GM18502 (cell line): ENCODE results near the gene NPPB.

Experiments
- ATAC-seq: cut with Tn5 transposase; IDR thresholded peaks from one replicate; pipeline ENCODE4 v1.9.1; 2021; ENCODE audit warnings: mild to moderate bottlenecking; ENCODE audit not compliant: unreplicated experiment, poor library complexity

NPPB gene

DNA sequence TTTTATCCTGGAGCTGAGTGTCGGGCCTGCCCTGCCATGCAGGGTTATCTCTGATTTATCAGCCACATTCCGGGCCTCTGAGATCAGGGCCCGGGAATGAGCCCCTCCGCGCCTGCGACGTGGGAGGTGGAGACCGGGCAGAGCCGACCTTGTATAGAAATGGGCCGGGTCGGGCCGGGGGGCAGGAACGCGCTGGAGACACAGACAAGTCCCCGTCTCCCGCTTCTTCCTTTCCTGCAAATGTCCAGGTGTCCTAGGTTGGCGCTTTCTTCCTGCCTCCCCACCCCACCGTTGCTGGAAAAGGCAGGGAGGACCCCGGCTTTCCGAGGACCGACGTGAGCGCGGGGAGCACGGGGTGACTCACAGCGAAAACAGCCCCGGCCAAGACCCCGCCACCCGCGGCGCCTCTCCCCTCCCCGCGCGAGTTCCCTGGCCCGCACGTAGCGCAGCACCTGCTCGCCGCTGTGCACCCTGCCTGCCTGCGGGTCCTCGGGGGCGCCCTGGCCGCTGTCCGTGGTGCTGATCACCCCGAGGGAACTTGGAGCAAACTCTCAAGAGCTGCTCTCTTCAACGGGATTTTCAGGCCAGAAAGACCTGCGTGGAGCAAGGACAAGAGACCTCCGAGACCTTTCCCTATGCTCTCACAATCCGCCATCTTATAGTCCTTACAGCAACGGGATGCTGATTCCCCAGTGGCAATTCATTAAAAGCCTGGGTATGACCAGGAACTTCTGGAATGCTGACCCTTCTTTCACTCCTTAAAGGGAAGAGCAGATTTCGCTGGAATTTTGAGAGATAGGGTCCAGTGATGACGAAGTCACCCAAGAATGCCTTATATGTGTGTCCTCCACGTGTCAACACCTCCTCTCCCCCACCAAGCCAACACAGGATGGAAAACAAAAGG lies 475 bp upstream of the NPPB start:
- ATAC-seq = no peak

DNA sequence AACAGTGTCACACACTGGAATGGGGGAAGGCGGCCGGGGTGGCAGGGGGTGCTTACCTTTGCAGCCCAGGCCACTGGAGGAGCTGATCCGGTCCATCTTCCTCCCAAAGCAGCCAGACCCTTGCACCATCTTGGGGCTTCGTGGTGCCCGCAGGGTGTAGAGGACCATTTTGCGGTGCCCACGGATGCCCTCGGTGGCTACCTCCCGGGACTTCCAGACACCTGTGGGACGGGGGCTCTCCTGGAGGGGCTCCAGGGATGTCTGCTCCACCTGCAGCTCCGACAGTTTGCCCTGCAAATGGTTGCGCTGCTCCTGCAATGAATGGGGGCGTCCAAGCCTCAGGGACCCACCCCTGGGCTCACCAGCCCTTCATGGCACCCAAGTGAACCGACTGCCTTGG lies 587 bp downstream of the NPPB start:
- no peak for ATAC-seq

DNA sequence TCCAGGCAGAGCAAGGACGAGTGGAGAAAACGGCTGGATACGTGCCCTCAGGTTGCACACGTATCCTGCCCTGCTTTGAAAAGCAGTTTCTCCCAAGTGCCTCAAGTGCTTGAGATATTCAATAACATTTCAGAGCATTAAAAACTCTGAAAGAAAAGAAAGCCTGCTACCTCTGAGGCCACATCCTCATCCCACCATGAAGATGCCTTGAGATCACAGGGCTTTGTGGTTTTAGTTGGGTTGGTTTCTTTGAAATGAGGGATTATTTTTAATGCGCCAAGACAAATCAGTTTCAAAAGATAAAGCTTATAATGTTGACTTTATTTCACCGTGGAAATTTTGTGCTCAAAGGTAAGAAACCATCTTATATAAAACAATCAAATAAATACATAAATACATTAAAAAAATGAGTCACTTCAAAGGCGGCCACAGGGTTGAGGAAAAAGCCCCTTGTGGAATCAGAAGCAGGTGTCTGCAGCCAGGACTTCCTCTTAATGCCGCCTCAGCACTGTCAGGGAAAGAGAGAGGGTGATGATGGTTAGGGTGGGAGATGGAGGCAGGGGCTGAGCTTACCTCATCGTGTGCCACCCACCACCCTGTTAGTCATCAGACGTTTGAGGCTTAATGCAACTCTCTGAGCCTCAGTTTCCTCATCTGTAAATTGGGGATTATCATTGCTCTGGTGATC lies 1.4 kb downstream of the NPPB start:
- no peak for ATAC-seq

DNA sequence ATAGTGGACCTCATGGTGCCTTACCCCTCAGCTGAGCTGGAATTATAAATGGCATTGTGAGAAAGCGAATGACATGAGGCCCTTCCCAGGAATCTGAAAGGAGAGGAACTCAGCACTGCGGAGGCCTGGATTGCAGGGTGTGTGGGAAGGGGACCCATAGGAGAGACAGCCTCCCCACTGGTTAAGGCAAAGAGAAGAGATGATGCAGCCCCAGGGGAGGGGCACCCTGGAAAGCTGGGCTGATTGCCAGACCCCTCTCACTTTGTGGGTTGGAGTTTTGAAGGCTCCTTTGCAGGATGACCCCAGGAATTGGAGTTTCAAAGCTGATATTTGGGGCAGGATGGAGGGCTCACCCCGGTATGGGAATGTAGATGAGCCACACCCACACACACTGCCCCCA lies 2.0 kb downstream of the NPPB start:
- no peak for ATAC-seq

DNA sequence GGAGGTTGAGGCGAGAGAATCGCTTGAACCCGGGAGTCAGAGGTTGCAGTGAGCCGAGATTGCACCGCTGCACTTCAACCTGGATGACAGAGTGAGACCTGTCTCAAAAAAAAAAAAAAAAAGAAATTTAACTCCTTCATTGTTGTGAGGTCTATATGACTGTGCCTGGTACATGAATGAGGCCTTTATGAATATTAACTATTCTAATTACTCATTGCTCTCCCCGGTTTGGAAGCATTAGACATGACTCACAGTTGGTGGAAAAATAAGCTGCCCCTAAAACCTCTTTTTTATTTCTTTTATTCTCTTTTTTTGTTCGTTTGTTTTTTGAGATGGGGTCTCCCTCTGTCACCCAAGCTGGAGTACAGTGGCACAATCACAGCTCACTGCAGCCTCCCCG lies 3.3 kb downstream of the NPPB start:
- ATAC-seq = no peak

DNA sequence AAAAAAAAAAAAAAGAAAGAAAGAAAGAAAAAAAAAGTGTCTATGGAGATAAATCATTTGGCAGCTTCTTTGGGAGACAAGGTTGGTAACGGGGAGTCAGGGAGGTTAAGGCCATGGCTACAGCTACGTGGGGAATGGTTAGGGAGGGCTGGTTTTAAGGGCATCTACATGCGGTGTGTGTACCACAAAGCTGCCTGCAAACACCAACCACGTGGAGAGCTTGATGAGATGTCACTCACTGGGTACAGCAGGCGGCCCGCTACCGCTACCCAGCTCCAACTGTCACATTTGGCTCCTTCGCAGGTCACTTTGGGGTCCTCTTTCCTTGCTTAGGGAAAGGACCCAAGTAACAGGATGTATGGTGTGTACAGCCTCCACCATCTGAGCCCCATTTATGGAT lies 4.2 kb downstream of the NPPB start:
- no peak for ATAC-seq

DNA sequence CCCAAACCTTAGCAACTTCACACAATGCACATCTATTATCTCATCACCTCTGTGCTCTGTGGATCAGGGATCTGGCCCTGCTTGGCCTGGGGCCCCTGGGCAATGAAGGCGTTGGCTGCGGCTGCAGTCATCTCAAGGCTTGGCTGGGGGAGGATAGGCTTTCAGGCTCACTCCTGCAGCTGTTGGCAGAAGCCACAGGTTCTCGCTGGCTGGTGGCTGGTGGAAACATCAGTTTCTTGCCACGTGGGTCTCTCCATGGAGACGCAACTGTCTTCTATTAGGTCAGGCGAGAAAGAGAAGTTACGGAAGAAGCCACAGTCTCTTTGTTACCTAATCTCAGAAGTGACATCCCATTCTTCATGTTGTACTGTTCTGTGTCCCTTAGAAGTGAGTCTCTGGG lies 7.6 kb downstream of the NPPB start:
- no peak for ATAC-seq

DNA sequence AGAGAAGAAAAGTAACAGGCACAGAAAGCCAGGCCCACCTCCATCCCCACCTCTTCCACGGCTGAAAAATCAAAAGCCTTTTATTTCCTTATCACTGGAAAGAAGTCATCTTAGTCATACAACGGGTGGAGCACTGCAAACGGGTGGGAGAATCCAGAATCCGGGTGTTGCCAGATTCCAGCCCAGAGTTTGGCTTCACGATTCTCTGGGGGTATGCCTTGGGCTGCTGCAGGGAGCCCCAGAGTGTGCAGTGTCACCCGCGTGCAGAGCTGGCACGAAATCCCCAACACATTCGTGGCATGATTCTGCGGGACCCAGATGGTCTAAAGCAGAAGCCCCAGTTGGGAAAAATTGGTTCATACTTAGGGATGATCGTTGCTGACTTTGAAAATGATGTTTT lies 8.6 kb downstream of the NPPB start:
- ATAC-seq = no peak

DNA sequence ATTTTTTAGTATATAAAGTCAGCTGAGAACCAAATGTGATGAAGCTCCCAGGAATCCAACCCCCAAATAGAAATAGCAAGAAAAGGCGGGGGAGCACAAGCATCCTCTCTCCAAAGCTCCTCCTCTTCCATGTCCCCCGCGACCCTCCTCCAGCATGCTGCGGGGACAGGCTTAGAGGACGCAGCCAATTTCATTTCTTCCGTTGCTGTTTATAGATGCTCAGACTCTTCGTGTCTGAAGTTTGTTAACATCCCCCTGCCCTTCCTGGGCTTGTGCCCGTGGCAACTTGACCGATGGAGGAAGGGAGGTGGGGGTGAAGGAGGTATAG lies 10.4 kb downstream of the NPPB start:
- no peak for ATAC-seq

DNA sequence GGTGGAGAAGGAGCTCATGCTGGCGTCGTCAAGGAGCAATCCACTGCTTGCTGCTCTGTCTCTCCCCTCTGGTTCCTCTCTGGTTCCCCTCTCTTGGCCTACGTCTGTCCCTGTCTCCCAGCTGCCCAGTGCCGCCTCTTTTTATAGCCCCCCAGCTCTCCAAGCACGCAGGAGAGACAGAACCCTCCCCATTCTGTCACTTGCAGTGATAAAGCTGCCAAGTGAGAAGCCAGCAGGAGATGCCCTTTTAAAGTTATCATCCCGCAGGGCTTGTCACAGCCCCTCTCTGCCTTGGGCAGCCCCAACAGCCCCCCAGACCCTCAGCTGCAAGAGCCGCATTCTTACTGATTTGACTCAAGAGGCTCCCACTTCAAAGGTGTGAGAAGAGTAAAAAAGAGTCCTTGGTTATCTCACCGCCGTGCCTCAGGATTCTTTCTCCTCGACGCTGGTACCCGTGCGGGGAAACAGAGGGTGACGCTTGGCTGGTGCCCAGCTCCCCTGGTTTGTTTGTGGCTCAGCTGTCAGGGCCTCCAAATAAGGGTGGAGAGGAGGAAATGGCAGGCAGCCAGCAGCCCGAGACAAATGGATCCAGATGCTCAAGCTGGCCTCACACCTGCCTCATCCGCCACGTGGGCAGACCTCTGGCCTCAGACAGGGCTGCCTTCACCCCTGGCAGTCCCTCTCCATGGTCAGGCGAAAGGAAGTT lies 10.9 kb downstream of the NPPB start, which contains the start of gene NPPA:
Gene NPPA (minus strand): TSS at position 117 of the 706 bp plus-strand sequence. CDS start 99 bp downstream, at position 18.
- ATAC-seq = no peak

DNA sequence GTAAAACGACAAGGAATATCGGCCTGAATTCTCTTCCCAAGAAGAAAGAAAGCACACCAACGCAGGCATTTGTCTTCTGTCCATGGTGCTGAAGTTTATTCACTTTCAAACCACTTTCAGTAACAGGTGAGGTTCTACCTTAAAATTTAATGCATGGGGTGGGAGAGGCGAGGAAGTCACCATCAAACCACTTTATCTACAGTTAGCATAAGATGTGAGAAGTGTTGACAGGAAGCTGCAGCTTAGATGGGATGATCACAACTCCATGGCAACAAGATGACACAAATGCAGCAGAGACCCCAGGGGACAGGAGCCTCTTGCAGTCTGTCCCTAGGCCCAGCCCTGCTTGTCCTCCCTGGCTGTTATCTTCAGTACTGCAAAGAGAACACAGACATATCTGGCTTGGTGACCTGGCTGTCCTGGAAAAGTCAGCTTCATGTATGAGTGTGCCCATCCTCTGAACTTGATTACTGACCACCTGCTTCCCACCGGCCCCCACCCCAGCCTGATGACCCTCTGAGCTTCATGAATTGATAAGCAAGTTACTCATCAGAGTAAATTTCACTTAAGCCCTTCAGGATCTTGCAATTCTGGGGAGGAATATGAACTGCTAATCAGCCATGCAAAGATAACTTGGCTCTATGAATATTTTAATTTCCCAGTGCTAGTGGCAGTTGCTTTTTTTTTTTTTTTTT lies 13.0 kb downstream of the NPPB start:
- no peak for ATAC-seq

DNA sequence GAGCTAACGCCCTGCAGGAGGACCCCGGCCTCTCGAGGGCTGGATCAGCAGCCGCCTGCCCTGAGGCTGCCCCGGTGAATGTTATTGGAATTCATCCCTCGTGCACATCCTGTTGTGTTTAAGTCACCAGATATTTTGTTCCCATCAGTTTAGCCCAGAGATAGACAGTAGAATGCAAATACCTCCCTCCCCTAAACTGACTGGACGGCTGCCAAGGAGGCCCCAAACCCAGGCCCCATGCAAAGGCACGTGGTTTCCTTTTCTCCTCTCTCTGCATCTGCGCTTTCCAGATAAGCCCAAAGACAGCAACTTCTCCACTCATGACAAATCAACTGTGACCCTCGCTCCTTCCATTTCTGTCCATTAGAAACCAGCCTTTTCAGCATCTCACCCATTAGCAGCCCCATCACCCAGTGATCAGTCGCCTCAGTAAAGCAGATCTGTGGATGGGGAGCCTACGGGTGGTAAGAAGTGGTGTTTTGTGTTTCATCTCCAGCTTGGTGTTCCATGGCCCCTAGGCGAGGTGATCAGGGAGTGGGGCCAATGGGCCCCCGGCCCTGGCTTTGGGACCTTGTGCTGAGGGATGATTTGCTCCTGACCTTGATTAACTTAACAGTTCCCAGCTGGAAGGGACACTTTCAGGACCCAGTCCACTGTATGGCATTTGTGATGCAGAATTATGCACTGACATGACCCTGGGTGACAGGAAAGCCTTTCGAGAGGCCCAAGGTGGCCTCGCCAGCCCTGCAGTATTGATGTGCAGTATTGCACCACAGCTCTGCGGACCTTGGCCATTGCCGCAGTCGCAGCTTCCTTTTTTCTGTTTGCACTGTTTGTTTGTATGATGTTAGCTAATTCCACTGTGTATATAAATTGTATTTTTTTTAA lies 16.3 kb downstream of the NPPB start:
- ATAC-seq = no peak

DNA sequence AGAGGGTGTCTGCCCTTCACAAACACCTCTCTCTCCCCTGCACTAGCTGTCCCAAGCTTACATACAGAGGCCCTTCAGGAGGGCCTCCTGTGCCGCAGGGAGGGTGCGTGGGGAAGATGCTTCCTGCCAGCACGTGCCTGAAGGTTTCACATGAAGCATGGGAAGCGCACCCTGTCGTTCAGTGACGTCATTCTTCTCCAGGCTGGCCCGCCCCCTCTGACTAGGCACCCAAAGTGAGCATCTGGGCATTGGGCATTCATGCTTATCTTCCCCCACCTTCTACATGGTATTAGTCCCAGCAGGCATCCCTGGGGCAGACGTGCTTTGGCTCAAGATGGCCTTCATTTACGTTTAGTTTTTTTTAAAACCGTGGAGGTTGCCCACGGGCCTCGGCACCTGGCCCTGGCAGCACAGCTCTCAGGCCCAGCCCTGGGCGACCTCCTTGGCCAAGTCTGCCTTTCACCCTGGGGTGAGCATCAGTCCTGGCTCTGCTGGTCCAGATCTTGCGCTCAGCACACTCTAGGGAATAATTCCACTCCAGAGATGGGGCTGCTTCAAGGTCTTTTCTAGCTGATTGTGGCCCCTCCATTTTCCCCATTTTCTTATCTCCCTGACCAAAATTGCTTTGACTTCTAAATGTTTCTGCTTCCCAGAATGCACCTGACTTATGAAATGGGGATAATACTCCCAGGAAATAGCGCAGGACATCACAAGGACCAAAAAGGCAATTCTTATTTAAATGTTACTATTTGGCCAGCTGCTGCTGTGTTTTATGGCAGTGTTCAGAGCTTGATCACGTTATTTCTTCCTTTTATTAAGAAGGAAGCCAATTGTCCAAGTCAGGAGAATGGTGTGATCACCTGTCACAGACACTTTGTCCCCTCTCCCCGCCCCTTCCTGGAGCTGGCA lies 17.2 kb downstream of the NPPB start:
- no peak for ATAC-seq

DNA sequence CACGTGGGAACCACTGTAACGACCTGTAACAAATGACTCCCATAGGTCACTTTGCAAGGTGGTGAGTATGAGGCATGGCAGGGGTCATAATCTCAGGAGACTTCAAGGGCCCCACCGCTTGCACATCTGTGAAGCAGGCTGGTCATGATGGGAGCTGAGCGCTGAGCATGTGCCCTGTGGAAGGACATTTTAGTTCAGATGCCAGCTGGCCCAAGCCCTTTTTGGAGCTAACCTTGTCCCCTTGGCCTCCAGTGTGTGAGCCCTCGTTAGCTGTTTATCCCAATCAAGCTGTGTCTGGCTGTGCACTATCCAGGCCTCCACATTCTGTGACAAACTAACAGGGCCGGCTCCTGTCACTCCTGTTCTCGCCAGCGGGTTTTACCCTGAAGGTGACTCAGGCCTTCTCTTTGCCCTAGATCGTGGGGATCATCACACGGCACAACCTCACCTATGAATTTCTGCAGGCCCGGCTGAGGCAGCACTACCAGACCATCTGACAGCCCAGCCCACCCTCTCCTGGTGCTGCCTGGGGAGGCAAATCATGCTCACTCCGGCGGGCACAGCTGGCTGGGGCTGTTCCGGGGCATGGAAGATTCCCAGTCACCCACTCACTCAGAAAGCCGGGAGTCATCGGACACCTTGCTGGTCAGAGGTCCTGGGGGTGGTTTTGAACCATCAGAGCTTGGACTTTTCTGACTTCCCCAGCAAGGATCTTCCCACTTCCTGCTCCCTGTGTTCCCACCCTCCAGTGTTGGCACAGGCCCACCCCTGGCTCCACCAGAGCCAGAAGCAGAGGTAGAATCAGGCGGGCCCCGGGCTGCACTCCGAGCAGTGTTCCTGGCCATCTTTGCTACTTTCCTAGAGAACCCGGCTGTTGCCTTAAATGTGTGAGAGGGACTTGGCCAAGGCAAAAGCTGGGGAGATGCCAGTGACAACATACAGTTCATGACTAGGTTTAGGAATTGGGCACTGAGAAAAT lies 18.7 kb downstream of the NPPB start:
- ATAC-seq = no peak

DNA sequence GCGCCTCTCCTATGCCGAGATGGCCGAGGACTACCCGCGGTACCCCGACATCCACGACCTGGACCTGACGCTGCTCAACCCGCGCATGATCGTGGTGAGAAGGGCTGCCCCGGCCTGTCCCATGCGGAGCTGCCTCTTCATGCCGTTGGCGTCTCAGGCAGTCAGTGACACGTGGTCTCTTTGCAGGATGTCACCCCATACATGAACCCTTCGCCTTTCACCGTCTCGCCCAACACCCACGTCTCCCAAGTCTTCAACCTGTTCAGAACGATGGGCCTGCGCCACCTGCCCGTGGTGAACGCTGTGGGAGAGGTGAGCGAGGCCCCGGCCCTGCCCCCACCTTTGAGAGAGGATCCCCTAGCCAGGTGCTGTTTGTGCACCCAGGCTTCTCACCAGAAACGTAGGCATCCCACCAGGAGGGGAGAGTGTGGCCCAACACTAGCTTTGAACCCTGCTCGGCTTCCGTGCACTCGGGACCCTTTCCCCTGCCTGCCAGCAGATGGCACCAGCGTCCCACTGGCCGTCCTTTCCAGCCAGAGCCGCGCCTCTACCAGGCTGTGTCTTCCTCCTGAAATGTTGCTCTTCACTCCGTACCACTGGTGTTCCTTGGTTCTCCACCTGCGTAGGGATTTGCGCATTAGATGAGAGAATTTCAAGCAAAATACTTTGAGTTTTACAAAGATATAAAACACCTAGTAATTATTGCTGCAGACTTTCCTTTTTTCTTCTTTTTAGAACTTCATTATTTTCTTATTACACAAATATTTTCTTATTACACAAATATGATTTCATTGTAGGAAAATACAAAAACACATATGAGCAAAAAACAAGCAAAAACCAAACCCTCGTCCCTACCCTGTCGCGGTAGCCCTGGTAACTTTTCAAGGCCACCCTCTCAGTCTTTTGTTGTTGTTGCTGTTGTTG lies 20.1 kb downstream of the NPPB start:
- ATAC-seq = no peak

DNA sequence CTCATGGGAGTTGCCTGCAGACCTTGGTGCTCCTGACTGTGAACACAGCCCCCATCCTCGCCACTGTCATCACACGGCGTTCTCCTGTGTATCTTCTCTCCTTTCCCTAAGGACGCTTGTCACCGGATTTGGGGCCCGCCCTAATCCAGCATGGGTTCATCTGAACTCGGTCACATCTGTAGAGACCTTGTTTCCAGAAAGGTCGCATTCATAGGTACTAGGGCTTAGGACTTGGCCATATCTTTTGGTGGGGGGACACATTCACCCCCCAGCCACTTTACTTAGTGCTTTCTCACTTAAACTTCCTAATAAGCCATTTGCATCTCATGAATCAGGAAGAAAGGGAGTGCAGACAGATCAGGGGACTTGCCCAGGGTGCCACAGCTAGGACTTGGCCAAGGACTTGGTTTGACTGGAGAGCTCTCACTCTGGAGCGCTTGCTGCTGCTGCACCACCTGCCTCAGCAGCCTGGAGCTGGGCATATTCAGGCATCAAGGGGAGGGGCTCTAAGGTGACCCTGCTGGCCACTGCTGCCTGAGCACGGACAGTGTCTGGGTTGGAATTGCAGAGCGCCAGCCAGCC lies 20.9 kb downstream of the NPPB start:
- ATAC-seq = no peak
